ENCODE results near the gene CRADD.

GRCh38 chr12:93650626-93651025, 26.5 kb upstream of the CRADD start:
- no peak for TF ChIP-seq POLR2AphosphoS5 (IDR thresholded peaks at IDR 0.05; ENCODE audit: insufficient read depth, low read depth, low read length)
- TF ChIP-seq POLR2A (IDR thresholded peaks at IDR 0.05; ENCODE audit: low read depth, low read length), result no peak
- no peak for TF ChIP-seq CTCF (IDR thresholded peaks at IDR 0.05; ENCODE audit: extremely low read depth in 1 of 2, insufficient read depth in 1 of 2, low read depth in 1 of 2, low read length in 2 of 2)
- no peak for TF ChIP-seq GATA2 (IDR thresholded peaks at IDR 0.05; ENCODE audit: insufficient read depth, insufficient read length, low read depth, low read length)
